Osteocyte (in vitro differentiated cells): Measurements from ENCODE around the gene KDF1. TPM values are rescaled to one million over a fixed set of nuclear protein-coding genes. Genes with fewer than 3 reads are reported as not detected.

Source experiments
- DNase-seq: peaks from one replicate; pipeline ENCODE4 v3.0.0; 2021; ENCODE audit warnings: mixed read lengths; ENCODE audit not compliant: unreplicated experiment; ENCODE audit errors: extremely low spot score
- H3K27ac Mint-ChIP-seq: one replicate; pipeline ENCODE4 v1.8.0; 2021; ENCODE audit warnings: mild to moderate bottlenecking, mixed read lengths; ENCODE audit not compliant: unreplicated experiment
- H3K27me3 Mint-ChIP-seq: one replicate; pipeline ENCODE4 v1.8.0; 2021; ENCODE audit warnings: mixed read lengths; ENCODE audit not compliant: unreplicated experiment
- H3K36me3 Mint-ChIP-seq: one replicate; pipeline ENCODE4 v1.8.0; 2021; ENCODE audit warnings: mixed read lengths; ENCODE audit not compliant: unreplicated experiment
- H3K4me1 Mint-ChIP-seq: one replicate; pipeline ENCODE4 v1.8.0; 2021; ENCODE audit warnings: mixed read lengths; ENCODE audit not compliant: unreplicated experiment
- H3K4me3 Mint-ChIP-seq: one replicate; pipeline ENCODE4 v1.8.0; 2021; ENCODE audit warnings: mild to moderate bottlenecking, moderate library complexity, mixed read lengths; ENCODE audit not compliant: unreplicated experiment
- H3K9me3 Mint-ChIP-seq: one replicate; pipeline ENCODE4 v1.8.0; 2021; ENCODE audit warnings: mixed read lengths; ENCODE audit not compliant: unreplicated experiment
- total RNA-seq: library from RNA; stranded (reverse); gene quantifications from 2 replicates; pipeline ENCODE4 v1.2.1, GENCODE V29; 2021
- TF ChIP-seq, protein P1 (sequence below): fragments of 200-600 bp; sonication (generic); IDR thresholded peaks from 2 replicates; pipeline ENCODE4 v1.5.0; 2021; ENCODE audit warnings: antibody characterized with exemption, mild to moderate bottlenecking, moderate library complexity

The KDF1 gene
- total RNA-seq, 1 donor from 2014 or later = not detected

DNA sequence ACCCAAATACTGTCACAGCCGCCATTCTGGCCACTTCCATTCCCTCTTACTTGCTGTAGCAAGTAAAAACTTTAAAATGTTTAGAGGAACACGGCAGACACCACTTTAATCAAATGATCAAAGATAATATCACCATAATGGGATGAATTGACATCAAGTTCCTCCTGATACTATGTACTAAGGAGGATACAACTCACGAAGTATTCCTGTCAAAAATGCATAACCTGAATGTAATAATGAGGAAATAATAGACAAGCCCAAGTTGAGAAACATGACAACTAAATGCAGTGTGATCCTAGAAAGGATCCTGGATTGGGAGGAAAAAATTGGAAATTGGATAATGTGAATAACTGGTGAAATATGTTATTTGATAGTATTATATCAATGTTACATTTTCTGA, 3.9 kb downstream of the KDF1 start:
- TF ChIP-seq, protein P1, sequence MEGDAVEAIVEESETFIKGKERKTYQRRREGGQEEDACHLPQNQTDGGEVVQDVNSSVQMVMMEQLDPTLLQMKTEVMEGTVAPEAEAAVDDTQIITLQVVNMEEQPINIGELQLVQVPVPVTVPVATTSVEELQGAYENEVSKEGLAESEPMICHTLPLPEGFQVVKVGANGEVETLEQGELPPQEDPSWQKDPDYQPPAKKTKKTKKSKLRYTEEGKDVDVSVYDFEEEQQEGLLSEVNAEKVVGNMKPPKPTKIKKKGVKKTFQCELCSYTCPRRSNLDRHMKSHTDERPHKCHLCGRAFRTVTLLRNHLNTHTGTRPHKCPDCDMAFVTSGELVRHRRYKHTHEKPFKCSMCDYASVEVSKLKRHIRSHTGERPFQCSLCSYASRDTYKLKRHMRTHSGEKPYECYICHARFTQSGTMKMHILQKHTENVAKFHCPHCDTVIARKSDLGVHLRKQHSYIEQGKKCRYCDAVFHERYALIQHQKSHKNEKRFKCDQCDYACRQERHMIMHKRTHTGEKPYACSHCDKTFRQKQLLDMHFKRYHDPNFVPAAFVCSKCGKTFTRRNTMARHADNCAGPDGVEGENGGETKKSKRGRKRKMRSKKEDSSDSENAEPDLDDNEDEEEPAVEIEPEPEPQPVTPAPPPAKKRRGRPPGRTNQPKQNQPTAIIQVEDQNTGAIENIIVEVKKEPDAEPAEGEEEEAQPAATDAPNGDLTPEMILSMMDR = no peak

DNA sequence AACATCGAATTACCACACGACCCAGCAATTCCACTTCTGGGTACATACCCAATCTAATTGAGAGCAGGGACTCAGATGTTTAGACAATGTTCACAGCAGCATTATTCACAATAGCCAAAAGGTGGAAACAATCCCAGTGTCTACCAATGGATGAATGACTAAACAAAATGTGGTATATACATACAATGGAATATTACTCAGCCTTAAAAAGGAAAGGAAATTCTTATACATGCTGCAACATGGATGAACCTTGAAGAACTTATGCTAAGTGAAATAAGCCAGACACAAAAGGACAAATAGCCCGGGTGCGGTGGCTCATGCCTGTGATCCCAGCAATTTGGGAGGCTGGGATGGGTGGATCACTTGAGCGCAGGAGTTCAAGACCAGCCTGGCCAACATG, 6.9 kb downstream of the KDF1 start:
- TF ChIP-seq, protein P1 = no peak
- Mint-ChIP-seq H3K9me3 (peaks cover 7% of the 10 kb centered on the region), H3K4me1 (no peaks in the 10 kb centered on the region), H3K36me3 (no peaks in the 10 kb centered on the region), H3K27ac (no peak overlapping the region), H3K27me3 (peaks cover 24% of the 10 kb centered on the region), H3K4me3 (no peak overlapping the region)
- no peak for DNase-seq

More for the DNA sequence above, 3.9 kb downstream of the KDF1 start:
- Mint-ChIP-seq H3K4me1 (peaks cover 6% of the 10 kb centered on the region), H3K36me3 (no peaks in the 10 kb centered on the region), H3K4me3 (no peak overlapping the region), H3K9me3 (peaks cover 7% of the 10 kb centered on the region), H3K27ac (no peak overlapping the region), H3K27me3 (peaks cover 41% of the 10 kb centered on the region)
- no peak for DNase-seq

DNA sequence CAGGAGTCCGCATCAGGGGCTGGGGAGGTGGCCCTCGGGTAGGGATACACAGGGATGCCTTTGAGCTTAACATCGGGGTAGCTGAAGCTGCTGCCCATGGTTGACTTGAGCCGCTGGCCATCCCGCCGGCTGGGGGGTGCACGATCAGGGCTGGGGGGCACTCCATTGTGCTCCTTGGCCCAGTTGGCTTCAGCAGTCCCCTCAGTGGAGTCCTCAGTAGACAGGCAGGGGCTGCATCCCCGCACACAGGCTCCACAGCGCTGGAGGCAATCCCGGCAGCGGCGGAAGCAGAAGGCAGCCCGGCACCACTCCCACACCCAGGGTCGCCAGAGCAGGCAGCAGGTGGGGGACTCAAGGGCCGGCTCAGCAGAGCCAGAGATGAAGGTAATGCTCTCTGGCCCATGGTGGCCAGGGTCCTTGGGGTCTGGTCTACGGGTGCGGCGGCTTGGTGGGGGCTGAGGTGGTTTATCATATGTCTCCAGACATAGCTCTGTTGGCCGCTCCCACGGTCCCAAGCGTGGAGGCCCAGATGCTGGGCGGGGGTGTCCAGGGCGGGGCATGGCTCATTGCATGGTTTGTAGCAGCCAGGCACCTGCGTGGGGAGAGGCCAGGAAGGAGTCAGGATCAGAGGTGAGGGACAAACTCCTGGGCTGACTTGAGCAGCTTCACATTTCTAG, 8.3 kb downstream of the KDF1 start:
- H3K4me3 Mint-ChIP-seq = no peak overlapping the region
- TF ChIP-seq, protein P1 = no peak
- H3K4me1 Mint-ChIP-seq = no peaks in the 10 kb centered on the region
- no peak for DNase-seq
- H3K36me3 Mint-ChIP-seq = no peaks in the 10 kb centered on the region
- no peak overlapping the region for H3K27ac Mint-ChIP-seq
- H3K9me3 Mint-ChIP-seq = peaks cover 7% of the 10 kb centered on the region
- peaks cover 18% of the 10 kb centered on the region for H3K27me3 Mint-ChIP-seq

DNA sequence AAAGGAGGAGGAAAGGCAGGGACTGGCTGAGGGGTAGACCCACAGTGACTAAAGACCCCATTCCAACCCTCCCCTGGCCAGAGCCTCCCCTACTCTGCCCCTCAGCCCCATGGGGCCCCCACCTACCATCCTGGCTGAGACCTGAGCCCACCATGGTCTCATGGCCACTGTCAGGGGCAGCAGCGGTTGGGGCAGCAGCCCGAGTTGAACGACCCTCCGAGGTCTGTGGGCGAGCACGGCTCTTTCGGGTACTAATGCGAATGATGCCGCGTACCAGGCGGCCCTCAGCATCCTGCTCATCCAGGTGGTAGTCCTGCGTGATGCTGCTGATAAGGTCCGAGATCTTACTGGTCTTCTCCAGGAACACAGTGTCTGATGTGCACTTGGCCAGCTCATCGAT, 9.1 kb downstream of the KDF1 start:
- H3K4me3 Mint-ChIP-seq = no peak overlapping the region
- H3K9me3 Mint-ChIP-seq = peaks cover 2% of the 10 kb centered on the region
- H3K4me1 Mint-ChIP-seq = no peaks in the 10 kb centered on the region
- DNase-seq = no peak
- peaks cover 3% of the 10 kb centered on the region for H3K36me3 Mint-ChIP-seq
- H3K27ac Mint-ChIP-seq = no peak overlapping the region
- TF ChIP-seq, protein P1 = no peak
- H3K27me3 Mint-ChIP-seq = peaks cover 13% of the 10 kb centered on the region

DNA sequence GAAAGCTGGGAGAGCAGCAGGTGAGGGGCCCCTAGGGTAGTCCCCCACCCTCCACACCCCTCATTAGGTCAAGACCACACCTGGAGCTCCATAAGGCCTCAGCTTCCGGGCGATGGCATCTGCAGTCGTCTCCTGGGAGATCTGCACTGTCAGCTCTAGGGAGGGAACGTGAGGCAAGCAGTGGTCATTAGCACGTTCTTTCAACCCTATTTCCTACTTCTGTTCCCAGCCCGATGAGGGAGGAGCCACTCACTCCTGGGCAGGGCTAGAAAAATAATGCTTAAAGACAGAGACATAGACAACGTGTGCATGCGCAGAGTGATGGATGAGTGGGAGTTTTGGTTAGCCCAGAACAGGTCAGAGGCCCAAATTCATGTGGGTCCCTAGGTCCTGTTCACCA, 9.7 kb downstream of the KDF1 start:
- no peaks in the 10 kb centered on the region for H3K4me1 Mint-ChIP-seq
- no peak overlapping the region for H3K4me3 Mint-ChIP-seq
- H3K27me3 Mint-ChIP-seq = peaks cover 7% of the 10 kb centered on the region
- peaks cover 10% of the 10 kb centered on the region for H3K36me3 Mint-ChIP-seq
- TF ChIP-seq, protein P1 = no peak
- no peak for DNase-seq
- H3K27ac Mint-ChIP-seq = no peak overlapping the region
- H3K9me3 Mint-ChIP-seq = no peaks in the 10 kb centered on the region
